Amniotic epithelial cell (primary cell): ENCODE measurements around the gene TTLL13.
A peak's percentile ranks its signal among the peaks of the same experiment; 100 is the strongest.

Experiments used
- DNase-seq: peaks from one replicate; pipeline ENCODE4 v3.0.0-alpha.2; 2010; ENCODE audit warnings: low read depth

TTLL13 gene

GRCh38 chr15:90249203-90249863 is at the start of gene TTLL13:
Gene TTLL13, plus strand, starts transcription at chr15:90249556. Its CDS starts 1,075 bp downstream, at chr15:90250631.
- DNase-seq = peak; percentile 72

GRCh38 chr15:90200534-90201129 is 48.7 kb upstream of the TTLL13 start:
- no peak for DNase-seq

- DNase-seq = peak; percentile 37
These were observed 48.0 kb upstream of the TTLL13 start, which contains the start of gene SEMA4B for GRCh38 chr15:90201130-90201943. Gene SEMA4B, plus strand, starts transcription at chr15:90201330. Its CDS starts 249 bp downstream, at chr15:90201579.

GRCh38 chr15:90201944-90202375 is 47.4 kb upstream of the TTLL13 start:
- peak; percentile 35 for DNase-seq

GRCh38 chr15:90202929-90203328 is 46.4 kb upstream of the TTLL13 start:
- DNase-seq = no peak

- no peak for DNase-seq
These were observed 45.9 kb upstream of the TTLL13 start for GRCh38 chr15:90203473-90203872.

GRCh38 chr15:90203922-90204321 is 45.4 kb upstream of the TTLL13 start:
- no peak for DNase-seq

GRCh38 chr15:90205050-90205848 is 44.1 kb upstream of the TTLL13 start:
- no peak for DNase-seq

- DNase-seq = peak; percentile 65
These were observed 43.5 kb upstream of the TTLL13 start for GRCh38 chr15:90205886-90206285.

- no peak for DNase-seq
These were observed 42.1 kb upstream of the TTLL13 start for GRCh38 chr15:90207252-90207651.

GRCh38 chr15:90208356-90208755 is 41.0 kb upstream of the TTLL13 start:
- DNase-seq = peak; percentile 58

GRCh38 chr15:90209591-90209990 is 39.8 kb upstream of the TTLL13 start:
- DNase-seq = no peak

- no peak for DNase-seq
These were observed 38.8 kb upstream of the TTLL13 start for GRCh38 chr15:90210593-90210992.

GRCh38 chr15:90211009-90211408 is 38.3 kb upstream of the TTLL13 start:
- no peak for DNase-seq

- peak; percentile 37 for DNase-seq
These were observed 37.8 kb upstream of the TTLL13 start for GRCh38 chr15:90211440-90212143.

- no peak for DNase-seq
These were observed 36.9 kb upstream of the TTLL13 start for GRCh38 chr15:90212221-90213098.

- no peak for DNase-seq
These were observed 36.1 kb upstream of the TTLL13 start for GRCh38 chr15:90213122-90213817.

GRCh38 chr15:90213818-90214204 is 35.5 kb upstream of the TTLL13 start:
- DNase-seq = no peak

GRCh38 chr15:90214553-90215196 is 34.7 kb upstream of the TTLL13 start:
- no peak for DNase-seq
